ENCODE measurements around the gene TUFM. TPM values are rescaled to one million over a fixed set of nuclear protein-coding genes. Genes with fewer than 3 reads are reported as not detected.

Gene TUFM
- total RNA-seq, 1 experiment from 2014 or later: 296 TPM

GRCh38 chr16:28859326-28859725 lies 13.2 kb upstream of the TUFM start:
- Mint-ChIP-seq H3K4me3 (no peak overlapping the region), H3K4me1 (peaks cover 4% of the 10 kb centered on the region), H3K9me3 (no peaks in the 10 kb centered on the region), H3K27me3 (ENCODE audit: low read depth) (no peaks in the 10 kb centered on the region), H3K27ac (no peak overlapping the region), H3K36me3 (no peaks in the 10 kb centered on the region)
- TF ChIP-seq NR3C1 (CRISPR knock-in tag; conservative IDR thresholded peaks at IDR 0.05; ENCODE audit: low read depth): no peak
- no peak for TF ChIP-seq ATF3 (CRISPR knock-in tag; conservative IDR thresholded peaks at IDR 0.05)
- no peak for TF ChIP-seq PRRX2 (CRISPR knock-in tag; IDR thresholded peaks at IDR 0.05)
- TF ChIP-seq ZSCAN18 (CRISPR knock-in tag; IDR thresholded peaks at IDR 0.05): no peak
- no peak for TF ChIP-seq STAT6 (CRISPR knock-in tag; conservative IDR thresholded peaks at IDR 0.05; ENCODE audit: low read depth)
- TF ChIP-seq ZNF512 (CRISPR knock-in tag; IDR thresholded peaks at IDR 0.05; ENCODE audit: borderline replicate concordance): no peak
- no peak for TF ChIP-seq KAT7 (CRISPR knock-in tag; IDR thresholded peaks at IDR 0.05; ENCODE audit: borderline replicate concordance)
- TF ChIP-seq HMGXB4 (CRISPR knock-in tag; IDR thresholded peaks at IDR 0.05): no peak
- no peak for TF ChIP-seq ZNF425 (CRISPR knock-in tag; conservative IDR thresholded peaks at IDR 0.05)
- TF ChIP-seq JUN (CRISPR knock-in tag; IDR thresholded peaks at IDR 0.05): no peak
- TF ChIP-seq USF1 (CRISPR knock-in tag; IDR thresholded peaks at IDR 0.05): no peak
- no peak for TF ChIP-seq JAZF1 (CRISPR knock-in tag; IDR thresholded peaks at IDR 0.05)
- no peak for TF ChIP-seq ELF4 (CRISPR knock-in tag; IDR thresholded peaks at IDR 0.05; ENCODE audit: low read depth)
- no peak for TF ChIP-seq CBFB (CRISPR knock-in tag; IDR thresholded peaks at IDR 0.05; ENCODE audit: low read depth)
- TF ChIP-seq SP1 (CRISPR knock-in tag; conservative IDR thresholded peaks at IDR 0.05): no peak
- no peak for ATAC-seq
- POLR2A ChIA-PET: interaction anchor here (0.5 kb wide), 1 partner anchor 102 kb away, joined by 5 read pairs; no protein-coding TSS in a partner anchor
- no peak for DNase-seq (ENCODE audit: low spot score)
- CTCF ChIA-PET: interaction anchor here (0.7 to 1.0 kb wide), 3 partner anchors 84 to 122 kb away, joined by 3 to 4 read pairs (median 3); no protein-coding TSS in a partner anchor

All from WTC11 (cell line).